GM19099 (cell line): Measurements from ENCODE around the gene AXIN2.

Experiments
- POLR2A ChIP-seq: IDR thresholded peaks from 3 replicates; pipeline ENCODE4 v1.6.1; 2011; ENCODE audit warnings: low read depth; ENCODE audit not compliant: insufficient read length; ENCODE audit errors: extremely low read depth

The AXIN2 gene

DNA sequence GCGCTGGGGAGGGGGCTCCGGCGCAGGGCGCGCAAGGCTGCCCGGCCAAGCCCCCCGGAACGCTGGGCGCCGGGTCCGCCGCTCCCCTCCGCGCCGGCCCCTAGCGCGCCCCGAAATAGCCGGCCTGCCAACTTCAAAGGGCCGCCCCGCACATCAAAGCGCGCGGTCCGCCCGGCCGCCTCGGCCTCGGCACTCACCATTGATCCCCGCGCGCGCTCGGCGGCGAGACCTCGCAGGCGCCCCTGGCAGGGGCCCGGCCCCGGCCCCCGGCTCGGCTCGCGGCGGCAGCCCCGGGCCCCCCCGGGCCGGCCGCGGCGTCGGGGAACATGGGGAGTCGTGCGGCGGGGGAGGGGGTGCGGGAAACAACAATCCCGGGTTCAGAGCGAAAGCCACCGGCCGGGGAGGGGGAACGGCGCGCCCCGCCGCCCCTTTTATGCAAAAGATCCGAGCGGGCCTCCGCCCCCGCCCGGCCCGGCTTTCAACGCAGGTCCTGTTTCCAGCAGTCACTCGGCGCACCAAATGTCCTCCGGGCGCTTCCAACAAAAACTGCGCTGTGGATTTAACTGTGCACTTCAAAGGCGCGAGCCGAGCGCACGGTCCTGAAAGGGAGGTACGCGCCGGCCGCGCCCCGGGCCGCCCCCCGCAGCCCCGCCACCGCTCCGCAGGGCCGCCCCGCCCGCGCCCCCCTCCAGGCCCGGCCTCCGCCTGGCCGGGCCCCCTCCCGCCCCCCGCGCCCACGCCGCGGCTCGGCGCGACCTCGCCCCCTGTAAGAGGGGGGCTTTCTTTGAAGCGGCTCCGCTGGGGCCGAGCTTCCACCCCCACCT lies 608 bp downstream of the AXIN2 start:
- no peak for TF ChIP-seq POLR2A

DNA sequence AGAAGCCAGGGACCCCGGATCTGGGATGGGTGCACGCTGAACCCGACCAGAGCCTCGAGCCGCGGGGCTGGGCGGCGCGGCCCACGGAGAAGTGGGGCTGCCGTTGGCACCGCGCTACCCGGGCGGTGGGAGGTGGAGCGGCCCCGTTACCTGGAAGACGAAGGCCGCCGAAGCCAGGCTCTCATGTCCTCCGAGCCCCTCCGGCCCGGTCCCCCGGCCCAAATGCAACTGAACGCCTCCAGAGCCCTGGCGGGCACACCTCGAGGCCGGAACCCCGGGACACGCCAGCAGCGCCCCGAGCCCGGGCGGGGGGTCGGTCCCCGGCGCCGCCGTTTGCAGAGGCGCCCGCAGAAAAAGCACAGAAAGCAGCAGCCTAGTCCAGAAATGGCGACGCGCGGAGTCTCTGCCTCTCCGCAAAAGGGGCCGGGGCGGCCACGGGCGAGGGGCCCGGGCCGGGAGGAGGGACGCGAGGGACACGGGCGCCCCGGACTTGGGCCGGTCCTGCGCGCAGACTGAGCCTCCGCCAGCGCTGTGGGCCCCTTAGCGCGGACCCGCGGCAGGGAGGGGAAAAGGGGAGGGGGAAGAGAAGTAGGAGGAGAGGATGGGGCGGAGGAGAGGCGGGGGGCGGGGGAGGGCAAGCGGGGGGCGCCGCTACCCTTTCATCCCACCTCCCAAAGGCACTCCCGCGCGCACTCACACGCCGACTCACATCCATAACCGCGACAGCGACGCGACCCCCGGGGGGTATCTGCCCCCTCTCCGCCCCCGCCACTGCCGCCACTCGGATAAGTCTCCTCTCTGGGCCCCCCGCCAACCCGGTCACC lies 1.4 kb downstream of the AXIN2 start:
- TF ChIP-seq POLR2A = no peak

DNA sequence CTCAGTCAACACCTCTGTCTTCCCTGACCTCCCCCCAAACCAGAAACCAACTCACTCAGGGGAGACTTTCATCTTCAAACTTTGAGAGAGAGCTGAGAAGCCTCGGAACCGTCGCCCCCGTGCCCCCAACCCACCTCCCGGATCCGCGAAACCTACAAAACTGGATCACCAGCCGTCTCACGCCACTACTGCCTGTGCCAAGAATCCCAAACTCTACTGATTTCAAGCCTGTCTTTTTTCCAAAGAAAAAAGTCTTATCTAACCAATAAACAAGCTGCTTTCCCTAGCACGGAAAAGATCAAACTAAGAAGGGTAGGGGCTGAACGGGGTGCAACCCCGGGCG lies 2.0 kb downstream of the AXIN2 start:
- TF ChIP-seq POLR2A = no peak

DNA sequence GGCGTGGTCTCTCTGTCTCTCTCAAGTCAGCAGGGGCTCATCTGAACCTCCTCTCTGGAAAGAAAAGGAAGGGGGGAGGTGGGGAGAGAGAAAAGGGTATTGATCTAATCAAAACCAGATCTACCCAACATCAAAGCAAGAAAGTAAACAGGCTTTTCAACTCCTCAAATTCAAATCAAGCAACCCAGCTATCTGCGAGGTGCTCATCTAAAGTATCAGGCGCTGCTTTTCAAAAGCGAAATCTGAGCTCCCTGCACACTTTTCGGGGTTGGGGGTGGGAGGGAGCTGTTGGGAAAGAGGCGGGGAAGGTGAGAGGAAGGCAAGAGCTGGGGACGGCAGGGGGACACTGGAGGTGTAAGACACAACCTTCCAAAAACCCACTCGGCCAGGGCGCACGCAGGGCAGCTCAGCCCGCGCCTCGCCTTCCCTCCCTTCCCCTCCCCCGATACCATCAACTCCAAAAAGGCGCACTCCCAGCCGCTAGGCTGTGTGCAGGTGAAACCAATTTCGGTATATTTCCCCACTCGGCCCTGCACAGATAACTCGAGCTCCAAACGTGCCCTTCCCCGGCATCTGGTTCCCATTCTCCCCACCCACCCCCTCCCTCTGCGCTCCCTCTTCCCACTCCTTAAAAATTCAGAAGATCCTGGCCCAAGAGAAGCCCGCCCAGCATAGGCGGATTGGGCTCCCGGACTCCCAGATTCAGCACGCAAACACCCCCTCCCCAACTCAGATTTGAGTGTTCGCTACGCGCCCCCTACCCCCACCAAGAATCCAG lies 2.6 kb downstream of the AXIN2 start:
- no peak for TF ChIP-seq POLR2A

DNA sequence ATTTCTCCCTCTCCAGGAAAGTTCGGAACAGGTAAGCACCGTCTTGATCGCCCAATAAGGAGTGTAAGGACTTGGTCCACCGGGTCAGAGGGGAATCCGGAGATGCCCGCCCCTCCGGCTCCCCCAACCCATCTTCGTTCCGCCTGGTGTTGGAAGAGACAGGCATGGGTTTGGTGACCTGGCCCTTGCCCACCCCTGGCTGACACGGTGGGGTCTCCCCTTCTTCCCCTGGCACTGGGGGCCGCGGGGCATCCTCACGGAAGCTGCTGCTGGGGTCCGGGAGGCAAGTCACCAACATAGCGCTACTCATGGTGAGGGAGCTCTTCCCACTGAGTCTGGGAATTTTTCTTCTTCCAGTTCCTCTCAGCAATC lies 3.2 kb downstream of the AXIN2 start:
- TF ChIP-seq POLR2A = no peak

DNA sequence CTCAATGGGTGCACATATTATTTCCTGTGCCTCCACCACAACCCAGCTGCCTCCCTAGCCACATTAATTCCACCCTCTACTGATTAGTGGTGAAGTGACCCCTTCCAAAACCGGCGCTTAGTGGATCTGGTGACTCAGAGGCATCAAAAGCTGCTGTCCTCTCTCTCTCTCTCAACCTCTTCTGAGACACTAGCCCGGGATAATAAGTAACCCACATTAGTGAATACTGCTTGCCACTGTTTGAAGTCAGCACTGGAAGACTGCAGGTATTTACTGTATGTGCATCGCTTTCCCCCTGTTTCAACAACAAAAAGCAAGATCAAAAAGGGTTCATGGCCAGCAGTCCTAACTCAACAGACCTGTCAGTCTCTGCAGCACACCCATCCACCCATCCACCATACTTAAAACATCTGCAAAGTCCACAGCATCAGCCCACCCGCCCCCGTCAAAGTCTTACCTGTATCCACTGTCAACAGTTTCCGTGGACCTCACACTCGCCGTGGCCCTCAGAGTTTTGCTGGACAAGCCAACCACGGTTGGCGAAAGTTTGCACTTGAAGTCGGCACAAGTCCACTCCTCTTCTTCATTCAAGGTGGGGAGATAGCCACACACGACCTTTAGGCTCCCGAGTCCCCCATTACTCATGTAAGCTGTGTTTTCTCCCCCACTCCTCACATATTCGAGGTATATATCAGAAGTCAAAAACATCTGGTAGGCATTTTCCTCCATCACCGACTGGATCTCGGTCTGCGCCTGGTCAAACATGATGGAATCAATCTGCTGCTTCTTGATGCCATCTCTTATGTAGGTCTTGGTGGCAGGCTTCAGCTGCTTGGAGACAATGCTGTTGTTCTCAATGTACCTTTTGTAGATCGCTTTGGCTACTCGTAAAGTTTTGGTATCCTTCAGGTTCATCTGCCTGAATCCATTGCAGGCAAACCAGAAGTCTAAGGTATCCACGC lies 3.8 kb downstream of the AXIN2 start:
- TF ChIP-seq POLR2A = no peak

DNA sequence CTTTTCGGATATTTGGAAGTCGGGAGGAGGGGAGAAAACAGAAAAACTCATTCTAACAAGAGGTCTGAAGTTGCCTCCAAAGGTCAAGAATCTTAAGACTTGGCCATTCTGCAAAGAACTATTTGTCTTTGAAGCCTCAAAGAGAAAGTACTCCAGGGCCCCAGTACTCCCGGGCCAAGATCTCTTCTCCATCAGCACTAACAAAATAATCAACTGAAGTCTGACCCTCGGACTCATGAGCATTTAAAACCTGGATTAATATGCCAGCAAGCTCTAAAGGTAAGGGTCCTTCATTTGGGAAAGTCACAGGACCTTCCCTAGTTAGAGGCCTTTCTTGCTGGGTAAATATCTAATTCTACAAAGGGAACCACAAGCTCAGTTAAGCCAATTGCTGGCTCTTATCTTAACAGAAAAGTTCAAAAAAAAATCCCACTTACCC lies 4.5 kb downstream of the AXIN2 start:
- TF ChIP-seq POLR2A = no peak

DNA sequence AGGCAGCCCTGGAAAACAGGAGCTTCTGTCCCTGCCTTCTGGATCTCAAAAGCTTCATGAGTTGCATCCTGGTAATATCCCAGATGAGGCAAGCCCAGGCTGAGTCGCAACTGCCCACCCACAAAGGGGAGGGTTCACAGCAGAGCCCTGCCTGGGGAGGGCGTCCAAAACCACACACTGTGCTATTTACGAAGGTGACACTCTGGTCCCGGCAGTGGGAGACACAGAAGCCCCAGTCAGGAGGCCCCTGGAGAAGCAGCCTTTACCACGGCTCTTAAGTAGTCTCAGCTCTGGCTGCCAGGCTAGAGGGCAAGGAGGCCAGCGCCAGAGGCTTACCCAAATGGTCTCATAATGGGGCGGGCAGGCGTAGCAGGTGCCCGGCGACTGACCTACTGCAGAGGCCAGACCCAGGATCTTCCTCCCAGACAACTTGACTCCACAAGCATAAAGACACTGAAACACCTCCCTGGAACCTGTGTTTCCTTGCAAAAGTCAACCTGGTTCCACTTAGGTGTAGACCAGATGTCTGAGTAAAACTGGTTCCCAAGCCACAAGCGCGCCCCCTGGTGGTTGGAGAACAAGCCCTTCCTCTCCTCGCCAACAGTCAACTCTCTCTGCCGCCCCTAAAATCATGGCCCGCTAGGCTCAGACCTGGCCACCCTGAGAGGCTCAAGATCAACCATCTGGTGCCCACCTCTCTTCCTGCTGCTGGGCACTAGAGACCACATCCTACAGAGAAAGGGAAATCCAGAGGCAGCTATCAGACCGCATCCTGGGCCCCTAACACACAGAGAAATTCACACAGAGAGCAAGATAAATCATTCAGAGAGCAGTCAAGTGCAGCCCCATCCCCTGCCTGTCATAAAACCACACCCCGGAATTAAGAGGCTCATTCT lies 5.2 kb downstream of the AXIN2 start:
- TF ChIP-seq POLR2A = no peak

DNA sequence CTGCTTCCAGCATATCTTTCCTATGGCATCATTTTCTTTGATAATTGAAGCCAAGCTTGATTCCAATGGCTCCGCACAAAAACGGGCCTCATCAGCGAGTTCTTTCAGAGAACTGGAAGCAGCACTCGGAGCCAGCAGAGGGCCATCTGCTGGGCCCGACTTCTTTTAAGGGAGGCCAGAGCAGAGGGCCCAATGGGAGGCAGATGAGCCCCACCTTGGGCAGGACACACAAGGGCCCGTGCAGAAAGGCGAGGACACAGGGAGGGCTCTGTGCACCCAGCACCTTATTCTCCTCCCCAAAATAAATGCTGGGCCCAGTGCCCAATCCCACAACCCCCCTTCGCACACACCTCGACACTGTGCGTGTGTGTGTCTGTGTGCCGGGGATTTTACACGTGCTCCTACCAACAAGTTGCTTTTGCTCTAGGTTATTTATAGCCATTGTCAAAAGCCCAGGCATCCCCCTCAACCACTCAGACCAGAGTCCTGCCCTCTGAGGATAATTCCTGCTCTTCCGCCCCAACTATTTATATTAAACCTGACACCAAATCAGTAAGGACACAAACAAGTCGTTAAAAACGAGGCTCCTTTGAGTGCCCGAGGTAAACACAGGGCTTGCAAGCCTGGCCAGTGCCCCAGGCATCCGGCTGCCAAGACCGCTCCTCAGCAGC lies 6.8 kb downstream of the AXIN2 start:
- no peak for TF ChIP-seq POLR2A

DNA sequence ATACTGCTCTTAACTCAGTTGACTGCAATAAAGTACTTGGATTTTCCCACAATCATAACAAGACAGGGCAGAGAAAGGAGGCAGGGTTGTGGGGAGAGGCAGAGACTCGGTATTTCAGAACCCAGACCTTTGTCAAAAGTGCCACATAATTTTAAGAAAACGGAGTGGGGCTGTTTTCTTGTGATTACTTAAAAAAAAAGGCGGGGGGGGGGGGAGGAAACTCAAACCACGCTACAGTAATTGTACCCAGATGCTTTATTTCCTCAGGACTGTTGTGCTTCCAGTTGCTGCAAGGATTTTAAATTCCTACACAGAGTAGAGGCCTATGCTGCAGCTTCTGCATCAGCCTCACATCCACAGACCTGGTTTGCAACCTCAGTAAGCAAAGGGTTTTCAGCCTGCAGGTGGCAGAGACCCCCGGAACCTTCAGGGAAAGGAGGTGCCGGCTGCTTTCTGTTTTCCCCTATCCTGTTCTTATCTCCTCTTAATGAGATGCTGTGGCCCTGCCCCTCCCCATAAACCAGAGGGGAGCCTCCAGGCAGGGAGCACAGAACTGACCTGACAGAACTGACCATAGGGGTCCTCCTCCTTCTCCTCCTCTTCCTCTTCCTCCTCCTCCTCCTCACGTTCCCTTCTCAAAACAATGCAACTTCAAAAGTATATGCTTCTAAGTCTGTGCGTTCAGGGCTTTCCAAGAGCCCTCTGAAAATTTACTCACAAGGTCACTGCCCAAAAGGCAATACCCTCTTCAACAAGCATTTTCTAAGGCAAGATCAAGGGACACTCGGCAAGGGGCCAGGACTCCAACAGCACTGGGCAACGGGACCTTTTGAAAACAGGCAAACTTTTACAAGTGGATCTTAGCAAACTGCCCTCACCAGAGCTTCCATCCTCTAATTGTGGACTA lies 7.5 kb downstream of the AXIN2 start:
- TF ChIP-seq POLR2A = no peak

DNA sequence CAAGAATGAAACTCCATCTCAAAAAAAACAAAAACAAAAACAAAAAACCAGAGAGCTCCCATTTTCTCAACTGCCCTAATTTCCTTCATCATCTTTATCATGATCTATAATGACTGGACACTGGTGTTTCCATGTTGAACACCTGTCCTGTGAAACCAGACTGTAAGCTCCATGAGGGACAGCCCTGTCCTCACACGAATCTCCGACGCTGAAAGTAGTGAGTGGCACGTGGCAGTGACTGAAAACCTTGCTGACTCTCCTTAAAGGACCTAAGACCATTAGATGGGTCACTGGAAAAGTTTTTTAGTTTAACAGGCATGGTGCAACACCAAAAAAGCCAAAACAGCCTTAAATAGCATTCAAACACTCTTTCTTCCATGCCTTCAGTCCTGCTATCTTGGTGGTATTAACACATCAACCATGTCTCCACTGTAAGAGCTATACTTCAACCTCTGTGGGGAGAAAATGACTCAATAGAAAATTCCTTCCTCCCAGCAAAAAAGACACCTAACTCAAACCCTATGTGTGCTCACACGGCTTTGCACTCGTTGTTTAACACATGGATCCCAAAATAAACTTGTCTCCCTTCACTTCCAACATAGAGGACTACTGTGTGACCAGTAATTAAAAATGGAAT lies 8.3 kb downstream of the AXIN2 start:
- no peak for TF ChIP-seq POLR2A
